Stimulated activated CD8-positive, alpha-beta memory T cell treated with anti-CD3 and anti-CD28 coated beads, Interleukin-12 subunit alpha, Interleukin-12 subunit beta, amount 100 ng/mL, for 24 hours (primary cell): Measurements from ENCODE around the gene OR52N2.
A peak's percentile ranks its signal among the peaks of the same experiment; 100 is the strongest.

ENCODE experiments used
- DNase-seq: peaks from one replicate; pipeline ENCODE4 v3.0.0-alpha.2; 2020; ENCODE audit errors: extremely low read depth

OR52N2 gene

GRCh38 chr11:5808500-5809121 is at the start of gene OR52N2:
Gene OR52N2 (plus strand): TSS chr11:5808924. CDS start chr11:5820336, 11,412 bp downstream.
- peak; percentile 1 for DNase-seq

- DNase-seq = no peak
Observed at GRCh38 chr11:5767056-5767455, 41.7 kb upstream of the OR52N2 start.

- DNase-seq = no peak
Observed at GRCh38 chr11:5783255-5783654, 25.5 kb upstream of the OR52N2 start, which contains the start of gene OR52N5. Gene OR52N5 (minus strand): TSS chr11:5783355. CDS start chr11:5778634, 4,721 bp downstream.

- DNase-seq = no peak
Observed at GRCh38 chr11:5791165-5791564, 17.6 kb upstream of the OR52N2 start, which contains the start of gene OR52N1. Gene OR52N1 (minus strand): TSS chr11:5791265. CDS start chr11:5788816, 2,449 bp downstream.

GRCh38 chr11:5796541-5796940 is 12.2 kb upstream of the OR52N2 start:
- DNase-seq = no peak

- DNase-seq = no peak
Observed at GRCh38 chr11:5803982-5804381, 4.7 kb upstream of the OR52N2 start.

GRCh38 chr11:5807580-5807979 is 1.1 kb upstream of the OR52N2 start:
- DNase-seq = no peak

- DNase-seq = no peak
Observed at GRCh38 chr11:5809122-5809519, 397 bp downstream of the OR52N2 start.

- no peak for DNase-seq
Observed at GRCh38 chr11:5809905-5810795, 1.4 kb downstream of the OR52N2 start.

- DNase-seq = no peak
Observed at GRCh38 chr11:5815534-5815933, 6.8 kb downstream of the OR52N2 start.

- DNase-seq = no peak
Observed at GRCh38 chr11:5818245-5818886, 9.6 kb downstream of the OR52N2 start.

GRCh38 chr11:5831196-5831829 is 22.6 kb downstream of the OR52N2 start:
- DNase-seq = no peak

- DNase-seq = no peak
Observed at GRCh38 chr11:5833446-5833845, 24.7 kb downstream of the OR52N2 start.

GRCh38 chr11:5837695-5838094 is 29.0 kb downstream of the OR52N2 start:
- no peak for DNase-seq

- no peak for DNase-seq
Observed at GRCh38 chr11:5841797-5842196, 33.1 kb downstream of the OR52N2 start, which contains the start of gene OR52E6. Gene OR52E6 (minus strand): TSS chr11:5841897. CDS start chr11:5841897, 0 bp downstream.

GRCh38 chr11:5846701-5847100 is 38.0 kb downstream of the OR52N2 start:
- no peak for DNase-seq

- DNase-seq = no peak
Observed at GRCh38 chr11:5847711-5848110, 39.0 kb downstream of the OR52N2 start.

- no peak for DNase-seq
Observed at GRCh38 chr11:5851002-5851401, 42.3 kb downstream of the OR52N2 start.

- DNase-seq = no peak
Observed at GRCh38 chr11:5857590-5857989, 48.9 kb downstream of the OR52N2 start, which contains the start of gene OR52E8. Gene OR52E8 (minus strand): TSS chr11:5857690. CDS start chr11:5857690, 0 bp downstream.

- DNase-seq = no peak
Observed at GRCh38 chr11:5865826-5866225, 57.1 kb downstream of the OR52N2 start.
